Measurements from ENCODE around the gene SUSD2.

The SUSD2 gene

GRCh38 chr22:24225044-24225601 is 43.8 kb downstream of the SUSD2 start:
- TF ChIP-seq CTCF (IDR thresholded peaks at IDR 0.05) (no peak), ZFX (IDR thresholded peaks at IDR 0.05; ENCODE audit: borderline replicate concordance) (no peak)
- H3K27ac ChIP-seq, result no peak overlapping the region

GRCh38 chr22:24225951-24226350 is 44.7 kb downstream of the SUSD2 start:
- H3K27ac ChIP-seq, result no peak overlapping the region
- TF ChIP-seq ZFX (IDR thresholded peaks at IDR 0.05; ENCODE audit: borderline replicate concordance), result no peak
- no peak for TF ChIP-seq CTCF (IDR thresholded peaks at IDR 0.05)

GRCh38 chr22:24230911-24231656 is 49.8 kb downstream of the SUSD2 start:
- TF ChIP-seq ZFX (IDR thresholded peaks at IDR 0.05; ENCODE audit: borderline replicate concordance) (no peak), CTCF (IDR thresholded peaks at IDR 0.05) (peak; percentile 67)
- no peak overlapping the region for H3K27ac ChIP-seq

GRCh38 chr22:24231706-24232105 is 50.4 kb downstream of the SUSD2 start:
- TF ChIP-seq ZFX (IDR thresholded peaks at IDR 0.05; ENCODE audit: borderline replicate concordance), result no peak
- TF ChIP-seq CTCF (IDR thresholded peaks at IDR 0.05), result no peak

GRCh38 chr22:24232124-24232523 is 50.8 kb downstream of the SUSD2 start:
- H3K27ac ChIP-seq, result no peak overlapping the region
- TF ChIP-seq CTCF (IDR thresholded peaks at IDR 0.05) (no peak), ZFX (IDR thresholded peaks at IDR 0.05; ENCODE audit: borderline replicate concordance) (no peak)

More at GRCh38 chr22:24231706-24232105, 50.4 kb downstream of the SUSD2 start:
- H3K27ac ChIP-seq, result no peak overlapping the region

- TF ChIP-seq CTCF (IDR thresholded peaks at IDR 0.05) (no peak), ZFX (IDR thresholded peaks at IDR 0.05; ENCODE audit: borderline replicate concordance) (no peak)
- H3K27ac ChIP-seq, result no peak overlapping the region
Measured at GRCh38 chr22:24232725-24233124, 51.4 kb downstream of the SUSD2 start.

GRCh38 chr22:24233235-24233634 is 51.9 kb downstream of the SUSD2 start:
- TF ChIP-seq CTCF (IDR thresholded peaks at IDR 0.05) (no peak), ZFX (IDR thresholded peaks at IDR 0.05; ENCODE audit: borderline replicate concordance) (no peak)
- no peak overlapping the region for H3K27ac ChIP-seq
